Adipose tissue (tissue), 3 donors: ENCODE measurements around the gene TMEM259. TPM values are rescaled to one million over a fixed set of nuclear protein-coding genes. Genes with fewer than 3 reads are reported as not detected.

Experiments used
- H3K27ac ChIP-seq: one replicate; pipeline ENCODE4 v1.5.1; 2013; ENCODE audit warnings: low read depth, low read length
- WGBS, 3 donors: extraction: QIAGEN DNeasy Blood & Tissue Kit; methylation state at CpG; one replicate each; pipeline ENCODE4 v1.1.7; 2013; 5-methylcytosine and 5-hydroxymethylcytosine counted together
- polyA plus RNA-seq, 3 donors: library from polyadenylated mRNA; stranded (reverse); fragments of 200-250 nt; gene quantifications; one replicate each; pipeline ENCODE4 v1.2.3, GENCODE V29; 2013
- donor health status: healthy with polysubstance abuse.
- donor health status: Bipolar disorder and iron deficiency.
- donor health status: healthy.

Gene TMEM259
- polyA plus RNA-seq, 3 donors: 107 to 198 (median 126) TPM

DNA sequence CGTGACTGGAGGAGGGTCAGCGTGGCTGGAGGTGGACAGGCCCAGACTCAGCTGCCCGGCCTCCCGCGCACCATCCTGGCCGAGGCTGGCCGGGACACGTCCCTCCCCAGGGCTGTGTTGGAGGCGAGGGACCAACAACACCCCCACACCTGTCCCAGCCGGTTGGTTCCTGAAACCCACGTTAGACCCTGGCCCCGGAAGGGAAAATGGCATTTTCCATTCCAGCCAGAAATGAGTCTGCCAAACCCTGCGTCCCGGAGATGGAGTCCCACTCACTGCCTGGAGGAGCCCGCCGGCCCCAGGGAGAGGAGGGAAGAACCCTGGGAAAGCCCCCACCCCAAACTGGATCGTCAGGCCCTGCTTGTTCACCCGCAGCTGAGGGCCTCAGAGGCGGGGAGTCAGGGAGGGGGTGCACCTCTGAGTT, 41.6 kb downstream of the TMEM259 start:
- H3K27ac ChIP-seq: no peak overlapping the region
- 67 to 81% (median 67%) methylated on average over 13 to 19 of the region's 19 CpGs for WGBS, 3 donors

DNA sequence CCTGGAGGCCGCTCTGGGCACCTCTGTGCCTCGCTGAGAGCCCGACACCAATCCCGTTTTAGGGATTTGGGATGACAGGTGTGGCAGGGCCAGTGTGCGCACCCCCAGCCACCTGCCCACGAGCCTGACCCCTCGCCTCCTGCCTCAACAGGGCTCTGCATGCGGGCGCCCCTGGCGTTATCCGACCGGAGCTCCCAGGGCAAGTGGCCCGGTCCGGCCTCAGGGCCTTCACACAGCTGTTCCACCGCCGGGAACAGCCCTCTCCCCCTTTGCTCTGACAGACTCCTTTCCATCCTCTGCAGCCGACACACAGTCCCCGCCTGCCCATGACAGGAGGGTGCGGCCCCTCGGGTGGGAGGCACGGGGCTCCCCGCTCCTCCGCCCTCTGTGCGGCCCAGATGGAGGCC, 43.9 kb downstream of the TMEM259 start:
- WGBS, 3 donors: 83 to 86% (median 84%) methylated on average over 17 to 24 of the region's 24 CpGs
- no peak overlapping the region for H3K27ac ChIP-seq

DNA sequence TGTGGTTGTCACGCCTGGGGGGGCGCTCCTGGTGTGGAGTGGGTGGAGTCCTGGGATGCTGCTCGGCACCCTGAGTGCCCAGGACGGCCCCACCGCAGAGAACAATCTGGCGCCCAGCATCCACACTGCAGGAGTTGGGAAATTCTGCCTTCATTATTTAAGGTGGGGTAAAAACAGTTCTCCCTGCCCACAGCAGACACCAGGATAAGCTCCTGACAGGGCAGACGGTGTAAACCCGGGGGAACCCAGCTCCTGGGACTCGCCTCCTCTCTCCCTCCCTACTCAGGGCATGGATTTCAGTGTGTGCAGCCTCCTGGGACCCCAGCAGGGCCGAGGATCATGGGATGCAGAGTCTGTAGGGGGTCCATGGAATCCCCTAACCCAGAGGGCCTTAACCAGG, 44.4 kb downstream of the TMEM259 start:
- H3K27ac ChIP-seq: no peak overlapping the region
- WGBS, 3 donors: 76 to 85% (median 85%) methylated on average over 9 to 10 of the region's 10 CpGs

DNA sequence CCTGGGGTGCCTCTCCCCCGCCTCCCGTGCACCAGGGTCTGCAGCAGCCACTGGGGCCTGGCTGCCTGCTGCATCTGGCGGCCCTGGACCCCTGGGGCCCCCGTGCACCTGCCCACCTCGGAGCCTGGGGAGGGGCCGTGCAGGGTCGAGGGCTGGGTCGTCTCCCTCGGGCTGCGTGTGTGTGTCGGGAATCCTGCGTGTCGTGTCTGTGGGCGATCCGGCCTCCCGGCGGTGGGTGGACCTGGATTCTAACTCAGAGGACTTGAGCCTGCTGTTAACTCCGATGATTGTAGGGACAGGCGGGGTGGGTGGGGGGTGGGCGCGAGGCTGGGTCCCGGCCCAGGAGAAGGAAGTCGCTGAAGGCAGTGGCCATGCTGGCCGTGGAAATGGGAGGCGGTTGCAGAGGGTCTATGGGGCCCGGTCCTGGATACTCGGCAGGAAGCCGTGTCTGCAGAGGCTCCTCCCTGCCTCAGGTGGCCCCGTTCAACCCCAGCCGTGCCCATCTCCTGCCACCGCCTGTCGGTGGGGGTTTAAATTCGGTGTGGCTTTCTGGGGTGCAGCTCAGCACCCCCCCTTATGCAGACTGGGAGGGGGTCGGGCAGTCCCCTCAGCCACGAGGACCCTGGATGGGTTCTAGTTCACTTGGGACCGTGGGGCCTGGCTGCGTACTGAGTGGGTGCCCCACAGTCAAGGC, 46.2 kb downstream of the TMEM259 start:
- WGBS, 3 donors: 79 to 81% (median 81%) methylated on average over 35 to 37 of the region's 37 CpGs

DNA sequence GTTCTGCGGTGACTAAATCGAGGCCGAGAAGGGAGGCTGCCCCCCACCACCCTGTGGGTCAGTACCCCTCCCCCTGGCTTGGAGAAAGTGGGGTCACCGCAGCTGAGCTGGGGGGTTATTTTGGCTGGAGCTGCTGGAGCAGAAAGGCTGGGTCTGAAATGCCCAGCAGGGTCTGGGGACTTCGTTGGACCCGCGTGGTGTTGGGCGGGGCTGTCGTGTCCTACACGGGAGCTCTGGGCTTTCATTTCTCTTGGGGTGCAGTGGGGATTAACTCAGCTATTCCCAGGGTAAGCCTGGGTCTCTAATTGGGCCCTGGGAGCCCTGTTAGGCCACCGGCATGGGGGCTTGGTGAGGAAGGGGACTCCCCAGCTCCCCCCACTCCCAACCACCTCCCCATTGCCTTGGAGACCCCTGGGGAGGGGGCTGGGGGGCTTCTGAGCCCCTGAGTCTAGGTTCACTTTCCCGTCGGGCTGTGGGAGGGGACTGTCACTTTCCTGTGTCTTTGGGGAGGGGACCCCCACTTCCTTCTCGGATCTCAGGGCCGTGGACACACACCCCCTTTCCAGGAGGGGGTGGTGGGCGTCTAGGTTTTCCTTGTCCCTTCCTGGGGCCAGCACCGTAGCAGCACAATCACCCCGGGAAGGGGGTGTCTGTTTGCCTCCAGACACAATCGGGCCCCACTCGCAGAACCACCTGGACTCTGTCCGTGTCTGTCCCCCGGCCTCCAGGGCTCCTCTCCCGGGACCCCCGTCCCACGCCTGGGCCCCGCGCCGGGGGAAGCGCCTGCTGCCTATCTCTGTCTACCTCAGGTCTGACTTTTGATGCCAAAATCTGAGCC, 47.0 kb downstream of the TMEM259 start:
- no peak overlapping the region for H3K27ac ChIP-seq
- WGBS, 3 donors: 79 to 86% (median 82%) methylated on average over 27 to 29 of the region's 29 CpGs

More for the DNA sequence above, 46.2 kb downstream of the TMEM259 start:
- H3K27ac ChIP-seq: no peak overlapping the region

DNA sequence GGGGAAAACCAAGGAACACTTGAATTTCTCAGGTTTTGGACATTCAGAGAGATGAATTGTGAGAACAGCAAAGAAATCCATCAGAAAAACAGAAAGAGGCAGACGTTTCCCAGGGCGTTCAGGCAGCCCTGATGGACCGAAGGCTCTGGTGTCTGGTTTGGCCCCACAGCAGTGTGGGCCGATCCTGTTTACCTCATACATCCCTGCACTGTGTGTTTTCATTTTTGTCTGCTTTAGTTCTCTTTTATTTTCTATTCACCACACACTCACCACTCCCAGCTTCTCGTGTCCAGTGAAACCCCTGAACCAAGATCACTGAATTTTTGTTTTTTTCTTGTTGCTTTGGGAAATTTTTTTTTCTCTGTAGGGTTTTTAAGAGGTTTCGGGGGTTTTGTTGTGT, 48.6 kb downstream of the TMEM259 start:
- WGBS, 3 donors: 96 to 98% (median 98%) methylated on average over 6 of the region's 6 CpGs

DNA sequence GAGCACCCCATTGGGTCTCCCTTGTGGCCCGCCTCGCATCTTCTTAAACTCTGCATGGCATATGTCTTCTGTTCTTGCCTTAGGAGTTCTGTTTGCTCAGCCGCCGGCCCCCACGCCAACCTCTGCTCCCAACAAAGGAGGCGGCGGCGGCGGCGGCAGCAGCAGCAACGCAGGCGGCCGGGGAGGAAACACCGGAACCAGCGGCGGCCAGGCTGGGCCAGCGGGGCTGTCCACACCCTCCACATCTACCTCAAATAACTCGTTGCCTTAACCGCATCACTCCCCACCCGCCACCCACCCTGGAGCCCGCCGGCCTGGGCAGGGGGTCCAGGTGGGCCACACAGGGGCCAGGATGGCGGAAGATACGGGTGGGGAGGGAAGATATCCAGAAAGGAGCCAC, 49.1 kb downstream of the TMEM259 start:
- WGBS, 3 donors: 94 to 97% (median 97%) methylated on average over 24 of the region's 24 CpGs
- H3K27ac ChIP-seq: no peak overlapping the region

More for the DNA sequence above, 48.6 kb downstream of the TMEM259 start:
- H3K27ac ChIP-seq: no peak overlapping the region

DNA sequence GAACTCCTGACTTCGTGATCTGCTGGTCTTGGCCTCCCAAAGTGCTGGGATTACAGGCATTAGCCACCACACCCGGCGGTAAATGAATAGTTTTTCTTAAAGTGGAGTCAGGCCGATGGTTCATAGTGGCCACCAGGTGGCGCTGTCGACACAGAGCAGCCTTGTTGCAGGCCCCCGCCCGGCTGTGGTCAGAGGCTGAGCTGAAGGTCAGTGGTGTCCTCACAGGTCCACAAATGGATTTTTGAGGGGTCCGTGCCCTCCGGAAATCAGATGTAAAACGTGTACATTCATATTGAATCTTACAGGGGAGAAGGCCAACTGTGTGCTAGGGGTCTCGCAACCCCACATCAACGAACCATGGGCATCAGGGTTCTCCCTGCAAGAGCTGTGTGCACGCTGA, 50.2 kb downstream of the TMEM259 start:
- 92 to 95% (median 94%) methylated on average over 14 of the region's 14 CpGs for WGBS, 3 donors
- no peak overlapping the region for H3K27ac ChIP-seq

DNA sequence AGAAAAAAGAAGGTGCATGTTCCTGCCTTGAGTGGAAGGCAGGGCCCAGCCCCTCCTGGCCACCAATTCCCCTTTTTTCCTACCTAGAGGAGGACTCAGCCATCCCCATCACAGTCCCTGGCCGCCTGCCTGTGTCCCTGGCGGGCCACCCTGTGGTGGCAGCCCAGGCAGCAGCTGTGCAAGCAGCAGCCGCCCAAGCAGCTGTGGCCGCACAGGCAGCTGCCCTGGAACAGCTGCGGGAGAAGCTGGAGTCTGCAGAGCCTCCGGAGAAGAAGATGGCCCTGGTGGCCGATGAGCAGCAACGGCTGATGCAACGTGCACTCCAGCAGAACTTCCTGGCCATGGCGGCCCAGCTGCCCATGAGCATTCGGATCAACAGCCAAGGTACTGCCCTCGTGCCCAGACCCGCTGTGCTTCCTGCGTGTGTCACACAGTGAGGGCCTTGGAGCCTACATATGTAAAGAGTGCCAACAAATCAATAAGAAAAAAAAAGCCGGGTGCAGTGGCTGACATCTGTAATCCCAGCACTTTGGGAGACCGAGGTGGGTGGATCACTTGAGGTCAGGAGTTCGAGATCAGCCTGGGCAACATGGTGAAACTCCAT, 54.3 kb downstream of the TMEM259 start:
- 92 to 95% (median 93%) methylated on average over 16 to 17 of the region's 17 CpGs for WGBS, 3 donors
- no peak overlapping the region for H3K27ac ChIP-seq

DNA sequence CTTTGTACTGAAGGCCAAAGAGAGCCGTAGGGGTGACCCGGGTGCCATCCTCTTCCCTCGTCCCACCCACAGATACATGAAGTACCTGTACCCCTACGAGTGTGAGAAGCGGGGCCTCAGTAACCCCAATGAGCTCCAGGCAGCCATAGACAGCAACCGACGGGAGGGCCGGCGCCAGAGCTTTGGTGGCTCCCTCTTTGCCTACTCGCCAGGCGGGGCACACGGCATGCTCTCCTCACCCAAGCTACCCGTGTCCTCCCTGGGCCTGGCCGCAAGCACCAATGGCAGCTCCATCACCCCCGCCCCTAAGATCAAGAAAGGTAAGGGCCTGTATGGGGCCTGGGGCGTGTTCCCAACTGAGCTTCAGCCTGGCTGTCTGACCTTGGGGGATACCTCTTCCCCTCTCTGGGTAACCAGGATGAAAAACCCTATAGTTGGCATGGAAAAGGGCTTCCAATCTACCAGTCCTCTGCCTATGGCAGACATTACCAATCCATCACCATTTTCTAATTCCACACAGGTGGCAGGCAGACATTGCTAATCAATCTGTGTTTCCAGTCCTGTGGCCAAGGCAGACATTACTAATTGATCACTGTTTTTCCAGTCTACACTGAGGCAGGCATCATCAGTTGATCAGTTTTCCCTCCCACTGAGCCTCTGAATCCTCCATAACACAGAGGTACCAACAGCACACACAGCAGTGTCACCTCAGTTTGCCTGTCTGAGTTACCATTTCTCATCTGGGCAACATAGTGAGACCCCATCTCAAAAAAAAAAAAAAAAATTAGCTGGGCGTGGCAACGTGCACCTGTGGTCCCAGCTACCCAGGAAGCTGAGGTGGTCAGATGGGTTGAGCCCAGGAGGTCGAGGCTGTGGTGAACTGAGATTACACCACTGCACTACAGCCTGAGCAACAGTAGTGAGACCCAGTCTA, 55.9 kb downstream of the TMEM259 start:
- WGBS, 3 donors: 96 to 99% (median 98%) methylated on average over 19 of the region's 19 CpGs
- H3K27ac ChIP-seq: no peak overlapping the region

DNA sequence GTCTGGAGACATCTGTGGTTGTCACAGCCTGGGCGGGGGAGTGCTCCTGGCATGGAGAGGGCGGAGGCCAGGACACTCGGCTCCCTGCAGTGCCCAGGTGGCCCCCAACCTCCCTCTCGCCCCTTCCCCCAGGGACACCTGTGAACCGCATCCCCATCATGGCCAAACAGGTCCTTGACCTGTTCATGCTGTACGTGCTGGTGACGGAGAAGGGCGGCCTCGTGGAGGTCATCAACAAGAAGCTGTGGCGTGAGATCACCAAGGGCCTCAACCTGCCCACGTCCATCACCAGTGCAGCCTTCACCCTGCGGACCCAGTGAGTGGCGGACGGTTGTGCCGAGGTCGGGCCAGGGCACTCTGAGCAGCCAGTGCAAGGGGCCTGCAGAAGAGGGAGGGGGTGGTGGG, 56.8 kb downstream of the TMEM259 start:
- no peak overlapping the region for H3K27ac ChIP-seq
- WGBS, 3 donors: 95% methylated on average over 16 of the region's 16 CpGs

DNA sequence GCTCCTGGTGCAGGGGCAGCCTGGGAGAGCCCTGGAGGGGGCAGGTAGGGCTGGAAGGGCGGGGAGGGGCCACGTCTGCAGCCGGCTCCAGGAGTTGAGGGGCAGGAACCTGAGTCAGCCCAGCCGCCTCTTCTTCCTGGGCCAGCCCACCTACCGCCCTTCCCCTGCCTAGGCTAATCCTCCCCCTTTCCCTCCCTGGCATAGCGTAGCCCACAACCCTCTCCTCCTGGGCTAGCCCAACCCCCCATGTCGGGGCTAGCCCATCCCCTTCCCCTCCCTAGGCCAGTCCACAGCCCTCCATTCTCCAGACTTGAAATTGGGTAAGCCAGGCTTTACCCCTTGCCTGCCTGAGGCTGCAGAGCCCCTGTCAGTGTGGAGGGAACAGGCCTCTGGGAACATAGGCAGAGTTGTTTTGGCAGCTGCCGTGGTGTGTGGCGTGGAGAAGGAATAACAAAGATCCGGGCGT, 57.4 kb downstream of the TMEM259 start:
- 80 to 93% (median 81%) methylated on average over 10 to 11 of the region's 11 CpGs for whole genome bisulfite sequencing, 3 donors

DNA sequence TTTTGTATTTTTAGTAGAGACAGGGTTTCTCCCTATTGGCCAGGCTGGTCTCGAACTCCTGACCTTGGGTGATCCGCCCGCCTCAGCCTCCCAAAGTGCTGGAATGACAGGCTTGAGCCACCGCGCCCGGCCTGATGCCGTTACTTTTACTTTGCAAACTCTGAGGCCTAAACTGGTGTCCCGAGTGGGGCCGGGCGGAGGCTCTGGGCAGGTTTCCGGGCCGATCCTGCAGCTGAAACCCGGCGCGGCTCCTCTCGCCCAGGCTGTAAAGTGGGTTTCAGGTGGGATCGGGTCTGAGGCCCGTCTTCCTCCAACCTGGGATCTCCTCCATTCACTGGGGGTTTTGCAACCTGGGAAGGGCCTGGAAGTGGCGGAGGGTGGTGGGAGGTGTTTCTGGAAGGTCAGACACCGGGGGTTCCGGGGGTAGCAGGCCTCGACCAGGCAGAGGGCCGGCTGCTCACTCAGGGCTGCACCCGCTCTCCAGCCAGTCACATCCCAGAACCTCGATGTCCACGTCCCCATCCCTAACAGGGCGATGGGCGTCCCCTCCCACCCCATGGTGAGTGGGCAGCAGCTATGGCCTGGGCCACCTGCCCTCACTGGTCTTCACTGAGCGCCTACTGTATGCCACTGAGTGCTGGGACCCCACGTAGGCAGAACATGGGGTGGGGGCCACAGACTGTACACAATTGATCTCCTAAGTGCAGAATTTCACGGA, 58.1 kb downstream of the TMEM259 start:
- 88 to 91% (median 88%) methylated on average over 31 of the region's 31 CpGs for WGBS, 3 donors
- no peak overlapping the region for H3K27ac ChIP-seq

More for the DNA sequence above, 57.4 kb downstream of the TMEM259 start:
- no peak overlapping the region for H3K27ac ChIP-seq

DNA sequence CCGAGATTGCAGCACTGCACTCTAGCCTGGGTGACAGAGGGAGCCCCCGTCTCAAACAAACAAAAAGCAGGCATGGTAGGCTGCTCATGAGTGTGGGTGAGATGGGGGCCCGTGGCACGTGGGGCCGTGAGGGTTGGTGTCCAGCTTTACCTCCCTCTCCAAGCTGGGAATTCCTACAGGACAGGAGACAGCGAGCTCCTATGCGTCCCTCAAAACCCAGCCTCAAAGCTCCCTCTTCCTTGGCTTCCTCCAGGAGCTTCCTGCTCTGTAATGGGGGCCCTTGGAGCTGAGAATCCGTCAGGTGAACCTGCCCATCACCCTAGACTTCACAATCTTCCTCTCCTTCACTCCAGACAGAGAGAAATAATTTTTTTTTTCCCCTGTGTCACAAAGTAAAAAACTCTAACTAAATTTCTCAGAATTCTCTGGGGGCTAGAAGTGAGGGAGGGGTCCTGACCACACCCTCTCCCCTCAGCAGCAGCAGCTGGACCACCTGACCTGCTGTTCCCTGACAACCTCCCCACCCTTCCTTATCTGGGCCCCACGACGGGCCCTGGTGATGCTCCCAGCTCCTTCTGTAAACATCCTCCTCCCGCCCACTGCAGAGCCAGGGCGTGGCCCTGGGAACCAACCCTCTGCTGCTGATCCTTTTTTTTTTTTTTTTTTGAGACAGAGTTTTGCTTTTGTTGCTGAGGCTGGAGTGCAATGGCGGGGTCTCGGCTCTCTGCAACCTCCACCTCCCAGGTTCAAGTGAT, 58.9 kb downstream of the TMEM259 start:
- WGBS, 3 donors: 69 to 77% (median 73%) methylated on average over 14 of the region's 14 CpGs
- H3K27ac ChIP-seq: no peak overlapping the region

DNA sequence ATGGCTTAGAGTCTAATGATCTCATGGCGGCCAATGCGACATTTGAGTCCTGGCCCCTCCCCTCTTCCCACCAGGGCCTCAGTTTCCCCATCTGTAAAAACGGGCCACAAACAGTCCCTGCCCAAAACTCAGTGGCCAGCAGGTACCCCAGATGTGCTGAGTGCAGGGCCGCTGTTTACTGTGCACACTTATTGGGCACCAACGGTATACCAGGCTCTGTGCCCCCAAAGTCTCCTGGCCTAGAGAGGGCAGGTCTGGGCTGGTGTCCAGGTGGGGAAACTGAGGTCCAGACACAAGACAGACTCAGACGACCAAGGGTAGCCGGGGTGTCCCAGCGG, 60.4 kb downstream of the TMEM259 start:
- 74 to 87% (median 77%) methylated on average over 8 of the region's 8 CpGs for WGBS, 3 donors
- H3K27ac ChIP-seq: no peak overlapping the region

DNA sequence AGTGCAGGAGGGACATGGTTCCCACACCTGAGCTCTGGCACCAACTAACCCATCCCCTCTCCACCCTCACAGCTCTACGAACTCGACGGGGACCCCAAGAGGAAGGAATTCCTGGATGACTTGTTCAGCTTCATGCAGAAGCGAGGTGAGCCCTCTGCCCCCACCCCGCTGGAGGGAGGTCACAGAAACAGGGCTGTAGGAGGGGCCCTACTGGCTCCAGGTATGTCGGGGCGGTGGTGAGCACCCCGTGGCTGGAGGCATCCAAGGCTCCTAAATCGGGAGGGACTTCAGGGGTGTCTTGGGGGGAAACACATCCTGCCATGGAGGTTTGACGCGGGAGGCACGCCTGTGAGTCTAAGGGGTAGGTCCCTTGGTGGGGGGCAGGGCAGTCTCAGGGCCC, 60.9 kb downstream of the TMEM259 start:
- no peak overlapping the region for H3K27ac ChIP-seq
- WGBS, 3 donors: 62 to 69% (median 67%) methylated on average over 12 of the region's 12 CpGs
